GM21526 (cell line): ENCODE data around the gene TSPAN2.

Experiments
- ATAC-seq: cut with Tn5 transposase; IDR thresholded peaks from one replicate; pipeline ENCODE4 v1.9.1; 2021; ENCODE audit warnings: moderate library complexity; ENCODE audit not compliant: unreplicated experiment, low FRiP score

The TSPAN2 gene

DNA sequence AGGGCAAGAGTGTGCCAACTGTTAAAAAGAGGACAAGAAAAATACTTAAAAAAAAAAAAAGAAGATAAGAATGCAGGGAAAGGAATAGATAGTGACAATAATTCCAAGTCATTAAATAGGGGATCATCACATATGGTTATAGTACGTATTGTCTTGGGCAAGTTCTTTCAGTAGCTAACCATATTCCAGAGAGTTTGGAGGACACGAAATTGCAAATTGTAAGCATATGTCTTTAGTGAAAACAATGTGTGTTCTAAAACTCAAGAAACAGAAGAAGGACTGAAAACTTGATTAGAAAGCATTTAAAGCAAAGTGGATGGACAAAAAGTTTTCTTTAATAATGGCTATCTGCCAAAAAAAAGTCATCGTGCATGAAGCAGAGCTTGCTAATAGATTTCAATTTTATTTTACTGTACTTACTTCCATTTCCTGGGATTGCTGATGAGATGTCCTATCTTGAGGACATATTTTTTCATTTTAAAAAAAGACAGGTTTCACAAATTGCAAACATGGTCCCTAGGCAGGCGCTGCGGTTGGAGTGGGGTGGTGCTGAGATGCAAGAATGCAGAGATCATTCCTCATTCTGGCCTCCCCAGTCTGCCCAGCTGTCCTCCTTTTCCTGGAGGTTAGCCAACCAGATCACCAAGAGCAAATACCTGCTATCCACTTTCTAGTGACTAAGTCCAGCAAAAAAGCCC is 11.9 kb downstream of the TSPAN2 start:
- ATAC-seq, result no peak

DNA sequence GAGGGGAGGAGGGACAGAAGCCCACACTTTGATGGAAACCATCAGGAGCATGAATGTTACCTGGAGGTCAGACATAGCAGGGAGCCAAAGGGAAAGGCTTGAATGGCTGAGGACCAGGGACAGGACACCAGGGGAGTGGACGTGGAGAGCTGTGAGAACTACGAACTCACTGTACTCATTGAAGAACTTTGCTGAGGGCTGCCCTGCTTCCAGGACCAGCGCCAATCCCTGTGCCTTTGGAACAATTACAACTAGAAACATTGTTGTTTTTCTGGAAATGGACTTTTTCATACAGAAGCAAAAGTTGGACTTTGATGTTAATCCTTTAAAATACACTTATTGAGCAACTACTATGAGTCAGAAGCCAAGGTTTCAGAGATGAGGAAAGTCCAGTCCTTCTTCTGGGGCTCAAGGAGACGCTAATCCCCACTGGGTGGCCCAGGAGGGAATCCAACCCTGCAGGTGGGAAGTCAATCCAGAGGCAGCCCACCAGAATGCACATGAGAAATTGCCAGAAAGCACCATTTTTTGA is 12.9 kb downstream of the TSPAN2 start:
- no peak for ATAC-seq

DNA sequence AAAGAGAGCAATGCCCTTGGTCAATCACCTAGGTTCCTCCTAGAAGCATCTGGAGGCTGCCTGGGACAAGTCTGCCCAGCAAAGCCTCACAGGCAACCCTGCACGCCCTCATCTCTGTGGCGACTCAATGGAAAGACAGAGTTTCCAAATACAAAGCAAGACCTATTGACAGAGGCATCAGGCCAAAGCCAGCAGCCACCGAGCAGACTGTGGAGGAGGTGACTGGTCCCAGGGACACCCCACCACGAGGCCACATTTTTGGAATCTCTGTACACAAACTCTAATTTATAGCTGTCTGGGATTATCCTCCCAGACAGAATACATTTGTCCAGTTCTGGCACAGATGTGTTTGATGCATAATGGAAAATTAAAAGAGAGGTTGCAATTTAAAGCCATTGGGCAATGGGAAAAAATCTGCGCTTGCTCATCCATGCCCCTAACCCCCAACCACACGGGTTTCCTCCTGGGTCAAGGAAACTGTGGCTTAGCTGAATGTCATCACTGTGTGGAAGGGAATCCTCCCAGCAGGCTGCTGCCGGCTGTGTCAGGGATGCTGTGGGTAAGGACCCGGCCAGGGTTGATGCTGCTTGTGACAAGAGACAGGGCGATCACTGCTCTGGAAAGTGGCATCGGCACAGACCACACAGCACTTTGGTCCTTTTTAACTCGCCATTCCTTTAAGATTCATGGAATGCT is 14.3 kb downstream of the TSPAN2 start:
- no peak for ATAC-seq

DNA sequence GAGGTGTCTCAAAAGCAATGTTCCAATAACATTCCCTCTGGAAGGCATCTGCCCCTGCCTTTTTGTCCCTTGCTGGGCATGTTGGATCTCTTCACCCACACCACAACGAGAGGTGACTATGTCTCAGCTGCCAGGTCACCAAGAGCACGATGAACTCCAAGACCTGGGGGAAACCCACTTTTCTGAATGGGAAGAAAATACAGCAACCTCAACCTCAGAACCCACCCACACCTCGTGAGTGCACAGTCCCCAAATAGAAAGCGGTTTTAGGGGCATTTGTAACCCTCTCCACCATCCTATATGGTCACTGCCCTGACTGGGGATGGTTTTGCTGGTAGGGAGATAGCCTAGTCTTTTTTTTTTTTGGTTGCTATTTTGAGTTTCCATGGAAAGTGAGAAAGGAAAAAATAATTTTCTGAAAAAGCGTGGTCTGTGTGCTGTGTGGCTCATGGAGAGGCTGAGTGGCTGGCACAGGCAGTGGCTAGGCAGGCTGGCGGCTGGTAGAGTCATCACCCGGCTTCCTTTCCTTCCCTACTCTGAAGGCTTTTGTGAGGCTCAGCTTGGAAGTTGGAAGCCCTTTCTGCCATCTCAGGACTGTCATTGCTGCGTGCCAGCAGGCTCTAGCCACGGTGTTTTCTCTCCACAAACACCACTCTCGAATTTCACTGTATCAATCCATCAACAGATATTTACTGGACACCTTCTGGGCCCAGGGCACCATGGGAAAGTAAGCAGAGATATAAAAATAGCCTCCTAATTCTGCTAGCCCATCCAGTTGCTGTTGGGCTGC is 15.8 kb downstream of the TSPAN2 start:
- ATAC-seq, result no peak

DNA sequence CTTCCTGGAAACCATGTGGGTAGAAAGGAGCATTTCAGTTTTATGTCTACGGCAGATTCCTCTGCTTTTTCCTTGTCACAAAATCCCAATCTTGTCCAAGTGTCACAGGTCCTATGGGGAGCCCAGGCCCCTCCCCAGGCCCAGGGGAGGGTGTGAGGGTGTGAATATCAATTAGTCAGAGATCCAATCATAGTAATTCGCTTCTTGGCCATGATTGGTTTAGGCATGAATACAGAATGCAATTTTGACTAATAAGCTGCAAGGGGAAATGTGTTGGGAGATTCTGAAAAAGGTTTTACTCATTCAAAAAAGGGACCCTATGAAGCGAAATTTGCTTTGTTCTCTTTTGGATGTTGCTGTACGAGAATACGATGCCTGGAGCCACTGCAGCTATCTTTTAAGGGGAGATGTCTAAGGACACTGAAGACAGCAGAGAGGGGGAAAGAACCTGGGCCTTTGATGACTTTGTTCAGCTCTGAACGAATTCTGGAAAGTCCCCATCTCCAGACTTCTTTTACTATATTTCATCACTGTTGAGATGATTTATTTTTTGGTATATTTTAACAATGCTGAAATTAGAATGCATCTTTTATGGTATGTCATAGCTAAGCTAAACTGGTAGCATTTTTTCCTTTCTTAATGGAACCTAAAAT is 18.2 kb downstream of the TSPAN2 start:
- ATAC-seq, result no peak

DNA sequence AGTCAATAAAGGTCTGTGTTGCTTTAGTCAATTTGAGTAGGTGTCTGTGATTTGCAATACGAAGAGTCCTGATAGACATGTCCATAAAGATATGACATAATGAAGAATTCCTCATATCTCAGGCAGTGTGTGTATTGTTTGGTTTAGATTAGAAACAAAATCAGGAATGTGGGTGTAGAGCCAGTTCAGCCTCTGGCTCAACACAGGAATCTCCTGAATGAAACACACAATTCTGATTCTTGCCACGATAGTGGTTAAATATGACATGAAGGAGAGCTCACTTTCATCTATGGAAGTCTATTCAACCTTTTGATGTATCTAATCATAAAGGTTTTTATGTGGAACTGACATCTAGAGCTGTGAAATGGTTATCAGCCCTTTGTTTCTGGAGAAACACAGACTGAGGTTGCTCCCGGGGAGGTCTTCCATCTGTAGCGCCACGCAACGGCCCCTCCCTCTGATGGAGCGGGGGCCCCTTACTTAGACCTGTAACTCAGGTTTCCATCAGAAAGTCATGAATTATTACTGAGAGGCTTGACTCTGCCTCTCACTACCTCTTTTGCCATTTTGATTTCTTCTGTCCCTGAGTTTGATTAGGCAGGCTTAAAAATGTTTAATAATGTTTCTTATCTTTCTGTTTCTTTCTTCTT is 19.5 kb downstream of the TSPAN2 start:
- no peak for ATAC-seq

DNA sequence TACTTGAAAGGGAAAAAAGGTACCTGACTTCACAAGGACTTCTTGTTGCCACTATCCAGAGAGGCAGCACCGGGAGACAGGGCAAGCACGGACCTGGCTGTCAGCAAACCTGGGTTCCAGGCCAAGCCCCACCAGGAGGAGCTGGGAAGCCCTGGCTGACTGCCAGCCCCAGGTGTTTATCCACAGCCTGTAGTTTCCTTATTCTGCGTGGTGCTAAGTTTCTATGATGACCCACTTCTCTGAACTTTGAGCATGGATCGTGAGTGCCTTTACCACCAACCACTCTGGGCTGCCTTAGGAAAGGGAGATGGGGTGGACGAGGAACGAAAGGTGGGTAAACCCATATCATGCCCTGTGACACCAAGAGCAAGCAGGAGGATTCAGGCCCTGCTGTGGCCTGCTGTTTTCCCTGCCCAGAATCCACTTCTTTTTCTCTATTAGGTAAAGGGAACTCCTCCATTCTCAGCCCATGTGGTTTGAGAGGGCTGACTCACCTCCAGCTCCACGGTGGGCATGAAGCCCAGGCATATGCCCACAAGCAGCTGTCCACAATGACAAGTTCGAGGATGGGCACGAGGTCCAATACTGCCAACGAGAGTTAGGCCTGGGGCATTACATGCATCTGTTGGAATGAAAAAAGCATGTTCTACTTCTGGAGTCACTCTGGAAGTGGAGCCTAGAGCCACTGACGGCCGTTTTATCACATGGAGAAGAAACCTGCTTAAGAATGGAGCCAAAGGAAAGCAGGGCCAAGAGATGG is 20.3 kb downstream of the TSPAN2 start:
- ATAC-seq, result no peak

DNA sequence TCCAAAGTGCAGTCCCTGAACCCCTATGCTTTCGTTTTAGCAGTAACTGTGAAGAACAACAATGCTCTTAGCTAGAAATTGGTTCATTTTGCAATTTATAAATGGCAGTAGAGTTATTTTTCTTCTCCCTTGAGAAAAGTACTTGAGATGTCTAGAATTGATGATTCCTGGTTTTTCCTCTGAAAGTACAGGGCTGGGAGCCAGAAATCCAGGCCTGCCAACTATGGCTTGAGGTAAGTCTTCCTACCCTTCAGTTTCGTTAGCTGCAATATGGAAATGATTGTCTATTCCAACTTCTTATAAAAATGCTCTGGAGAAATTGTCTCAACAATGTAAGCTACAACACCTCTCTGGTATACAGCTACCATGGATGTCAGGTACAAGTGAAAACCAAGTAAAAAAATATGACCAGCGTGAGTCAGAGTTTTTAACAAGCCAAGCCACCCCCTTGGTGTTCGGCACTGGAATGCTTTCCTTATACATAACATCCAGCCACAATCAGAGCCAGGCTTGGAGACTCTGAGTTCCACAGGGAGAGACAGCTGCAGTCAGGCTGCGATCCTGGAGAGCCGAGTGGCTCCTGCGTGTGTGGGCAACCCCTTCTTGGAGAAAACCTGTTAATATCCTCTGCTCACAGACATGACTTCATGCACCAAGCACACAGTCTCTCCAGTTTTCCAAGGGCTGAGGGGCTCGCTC is 22.0 kb downstream of the TSPAN2 start:
- ATAC-seq, result no peak

DNA sequence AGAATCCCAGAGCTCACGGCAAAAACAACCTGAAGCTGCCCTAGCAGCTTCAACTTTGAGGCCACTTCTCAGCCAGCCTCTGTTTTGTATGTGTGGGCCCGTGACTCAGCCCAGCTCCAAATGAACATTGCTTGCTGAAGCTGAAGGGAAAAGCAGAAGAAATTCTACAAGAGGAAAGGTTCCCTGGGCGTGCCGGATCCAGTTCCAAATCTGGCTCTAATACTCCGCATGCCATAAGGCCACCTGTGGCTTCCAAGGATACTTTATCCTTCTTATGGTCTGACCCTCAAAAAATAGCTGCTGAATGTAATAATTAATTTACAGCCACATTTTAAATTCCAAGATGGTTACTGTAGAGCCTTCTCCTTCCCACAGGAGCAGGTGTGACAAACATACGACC is 24.3 kb downstream of the TSPAN2 start:
- no peak for ATAC-seq

DNA sequence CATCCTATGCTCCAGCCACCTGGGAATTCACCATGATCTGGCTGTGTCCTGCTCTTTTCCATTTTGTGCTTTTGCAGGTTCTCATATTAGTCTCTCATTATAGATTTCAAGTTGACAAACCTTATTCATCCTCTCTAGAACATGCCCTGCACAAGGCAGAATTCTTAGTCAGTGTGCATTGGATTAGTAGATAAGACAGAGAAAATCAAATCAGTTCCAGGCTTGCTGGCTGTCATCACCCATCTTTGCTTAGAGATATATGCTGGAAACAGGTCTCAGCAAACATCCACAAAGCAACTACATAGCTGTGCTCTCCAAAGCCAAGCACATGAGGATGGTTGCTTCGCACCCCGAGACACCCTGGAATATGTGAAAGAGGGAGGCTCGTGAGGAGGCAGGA is 24.8 kb downstream of the TSPAN2 start:
- no peak for ATAC-seq

DNA sequence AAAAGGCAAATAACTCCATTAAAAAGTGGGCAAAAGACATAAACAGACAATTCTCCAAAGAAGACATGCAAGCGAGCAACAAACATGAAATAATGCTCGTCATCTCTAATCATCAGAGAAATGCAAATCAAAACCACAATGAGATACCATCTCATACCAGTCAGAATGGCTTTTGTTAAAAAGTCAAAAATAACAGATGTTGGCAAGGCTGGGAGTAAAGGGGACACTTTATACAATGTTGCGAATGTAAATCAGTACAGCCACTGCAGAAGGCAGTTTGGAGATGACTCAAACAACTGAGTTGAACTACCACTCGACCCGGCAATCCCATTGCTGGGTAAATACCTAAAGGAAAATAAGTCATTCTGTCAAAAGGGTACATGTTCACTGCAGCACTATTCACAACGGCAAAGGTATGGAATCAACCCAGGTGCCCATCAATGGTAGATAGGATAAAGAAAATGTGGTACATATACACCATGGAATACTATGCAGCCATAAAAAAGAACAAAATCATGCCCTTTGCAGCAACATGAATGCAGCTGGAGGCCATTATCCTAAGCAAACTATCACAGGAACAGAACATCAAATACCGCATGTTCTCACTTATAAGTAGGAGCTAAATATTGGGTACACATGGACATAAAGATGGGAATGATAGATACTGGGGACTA is 25.9 kb downstream of the TSPAN2 start:
- no peak for ATAC-seq

DNA sequence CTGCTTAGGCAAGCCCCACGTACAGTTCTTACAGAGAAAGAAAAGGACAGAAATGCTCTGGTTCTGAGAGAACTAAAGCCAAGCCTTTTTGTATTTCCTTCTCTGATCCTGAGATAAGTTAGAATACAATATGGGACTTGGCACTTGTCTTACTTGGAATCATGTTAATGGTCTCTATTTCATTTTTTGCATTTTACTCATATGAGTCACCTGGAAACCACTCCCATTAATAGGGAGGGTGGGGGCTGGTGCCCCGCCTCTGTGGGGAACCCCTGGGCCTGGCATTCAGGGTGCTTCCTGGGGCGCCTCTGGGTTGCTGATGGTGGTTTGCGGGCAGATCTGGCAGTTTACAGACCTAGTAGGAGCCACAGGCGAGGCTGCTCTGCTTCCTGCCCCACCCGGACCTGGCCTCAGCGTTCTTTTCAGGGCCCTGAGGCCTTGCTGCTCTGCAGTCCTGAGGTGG is 26.7 kb downstream of the TSPAN2 start:
- peak; percentile 69 for ATAC-seq

DNA sequence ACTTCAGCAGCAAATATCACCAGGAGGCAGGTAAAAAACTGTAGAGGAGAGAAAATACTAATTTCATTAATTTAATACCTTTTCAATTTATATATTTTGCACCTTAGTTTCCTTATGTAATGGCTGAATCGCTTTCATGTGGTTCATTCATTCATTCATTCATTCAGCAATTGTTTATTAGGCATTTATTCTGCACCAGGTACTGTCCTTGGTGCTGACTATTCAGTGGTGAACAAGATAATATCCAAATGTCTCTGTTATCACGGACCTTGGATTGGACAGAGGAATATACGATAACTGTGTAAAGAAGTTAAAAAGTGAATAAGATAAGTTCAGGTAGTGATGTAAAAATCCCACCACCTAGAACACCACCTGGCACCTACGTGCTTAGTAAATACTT is 28.8 kb downstream of the TSPAN2 start:
- no peak for ATAC-seq

DNA sequence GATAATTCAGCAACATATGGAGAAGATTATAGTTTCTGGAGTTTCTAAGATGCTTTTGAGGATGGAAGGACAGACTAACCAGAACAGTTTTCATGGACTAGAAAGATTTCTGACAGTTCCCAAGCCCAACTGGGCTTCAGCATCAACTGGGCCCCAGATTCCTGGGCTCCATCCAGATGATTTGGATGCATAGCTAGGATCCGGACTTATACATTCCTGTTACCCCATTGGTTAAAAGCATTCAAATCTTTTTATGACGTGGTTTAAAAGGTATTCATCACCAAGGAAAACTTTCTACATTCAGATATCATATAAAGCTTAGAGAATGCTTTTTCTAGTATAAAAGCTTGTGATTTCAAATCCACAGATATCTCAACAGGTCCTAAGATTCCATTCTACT is 30.0 kb downstream of the TSPAN2 start:
- ATAC-seq, result no peak

DNA sequence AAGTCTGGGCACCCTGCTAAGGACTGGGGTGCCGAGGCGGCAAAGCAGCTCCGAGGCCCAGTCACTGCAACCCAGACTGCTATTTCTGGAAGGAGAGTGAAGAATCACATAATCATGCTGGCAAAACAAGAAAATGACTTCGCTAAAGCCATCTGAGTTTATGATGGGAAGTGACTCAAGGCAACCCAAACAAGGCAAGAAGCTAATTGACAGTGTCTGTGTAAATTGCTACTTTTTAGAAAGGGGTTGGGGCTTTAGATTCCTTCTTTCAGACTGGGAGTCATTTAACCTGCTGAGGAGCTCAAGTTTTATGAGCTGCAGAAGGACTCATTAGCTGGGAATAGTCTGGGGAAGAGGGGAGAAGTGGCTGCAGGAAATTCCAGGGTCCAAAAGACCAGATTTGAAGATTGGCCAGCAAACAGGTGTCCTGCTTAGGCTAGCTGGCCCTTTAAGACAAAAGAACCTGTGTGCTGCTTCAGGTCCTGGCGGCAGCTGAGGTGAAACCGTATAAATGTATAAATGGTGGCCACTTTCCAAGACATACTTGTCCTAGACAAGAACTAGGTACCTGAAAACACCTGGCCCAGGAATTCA is 31.5 kb downstream of the TSPAN2 start:
- ATAC-seq, result no peak

DNA sequence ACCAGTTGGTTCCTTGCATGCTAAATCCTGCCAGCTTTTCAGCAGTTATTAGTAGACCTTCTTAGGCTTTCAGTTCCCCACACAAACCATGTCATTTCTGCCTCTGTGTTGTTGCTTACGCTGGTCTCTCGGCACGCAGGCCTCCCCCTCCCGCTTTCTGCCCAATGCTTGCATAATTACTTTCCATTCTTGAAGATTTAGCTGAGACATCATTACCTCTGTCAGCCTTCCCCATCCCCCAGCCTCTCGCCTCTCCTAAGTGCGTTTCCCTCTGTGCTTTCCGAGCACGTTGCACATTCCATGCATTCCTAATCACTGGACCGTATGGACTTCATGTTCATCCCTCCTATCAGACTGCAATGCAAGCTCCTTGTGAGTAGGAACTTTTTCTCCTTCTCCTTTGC is 32.9 kb downstream of the TSPAN2 start:
- no peak for ATAC-seq

DNA sequence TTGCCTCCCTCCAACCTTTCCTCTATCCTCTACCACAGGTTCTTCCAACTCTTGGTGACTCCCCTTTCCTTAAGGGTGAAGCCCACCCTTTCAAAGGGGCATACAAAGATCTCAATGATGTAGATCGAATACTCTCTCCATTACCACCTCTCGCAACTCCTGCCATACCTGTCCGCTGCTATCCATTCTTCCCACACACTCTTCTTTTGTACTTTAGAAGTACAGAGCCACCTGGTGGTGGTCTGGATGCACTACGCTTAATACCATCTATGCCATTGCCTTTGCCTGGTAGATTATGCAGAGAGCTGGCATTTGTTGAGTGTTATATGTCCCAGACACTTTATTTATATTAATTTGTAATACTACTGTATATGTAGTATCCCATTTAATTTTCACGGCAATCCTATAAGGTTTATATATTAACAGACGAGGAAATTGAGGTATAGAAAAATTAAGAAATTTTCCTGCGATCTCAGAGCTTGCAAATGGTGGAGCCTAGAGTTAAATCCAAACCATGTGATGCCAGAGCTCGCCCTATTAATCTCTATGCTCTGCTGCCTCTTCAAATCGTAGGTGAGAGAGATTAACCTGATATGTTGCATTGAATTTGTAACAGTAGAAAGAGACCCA is 36.7 kb downstream of the TSPAN2 start:
- peak; percentile 94 for ATAC-seq

DNA sequence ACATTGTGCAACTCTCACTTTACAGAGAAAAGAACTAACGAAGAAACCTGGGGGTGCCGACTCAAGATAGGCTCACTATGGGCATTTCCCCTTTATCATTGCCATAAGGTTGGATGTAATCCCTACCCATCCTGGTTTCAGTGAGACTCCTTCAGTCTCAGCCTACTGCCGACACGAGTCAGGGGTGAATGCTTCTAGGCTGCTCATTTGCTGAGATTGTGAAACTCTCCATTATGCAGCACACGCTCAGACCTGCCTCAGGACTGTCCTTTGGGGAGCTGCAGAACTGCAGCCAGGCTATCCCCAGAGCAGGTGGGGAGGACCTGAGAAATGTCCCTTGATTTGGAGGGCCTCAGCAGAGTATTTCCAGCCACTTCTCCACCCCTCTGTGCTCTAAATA is 37.5 kb downstream of the TSPAN2 start:
- ATAC-seq, result no peak
